Measurements from ENCODE around the gene CDR2.

The CDR2 gene

GRCh38 chr16:22323173-22323958 is 51.1 kb downstream of the CDR2 start:
- no peak for DNase-seq

GRCh38 chr16:22322741-22323140 is 51.7 kb downstream of the CDR2 start:
- DNase-seq: no peak

- no peak for DNase-seq
These were observed 52.4 kb downstream of the CDR2 start for GRCh38 chr16:22322021-22322471.

GRCh38 chr16:22321340-22322001 is 52.9 kb downstream of the CDR2 start:
- peak; percentile 3 for DNase-seq

GRCh38 chr16:22320572-22321339 is 53.7 kb downstream of the CDR2 start:
- no peak for DNase-seq

- DNase-seq: no peak
These were observed 55.6 kb downstream of the CDR2 start for GRCh38 chr16:22318690-22319358.

GRCh38 chr16:22317625-22318024 is 56.8 kb downstream of the CDR2 start:
- DNase-seq: no peak

- DNase-seq: no peak
These were observed 57.4 kb downstream of the CDR2 start for GRCh38 chr16:22317001-22317530.

- DNase-seq: no peak
These were observed 58.0 kb downstream of the CDR2 start for GRCh38 chr16:22316411-22316811.

- no peak for DNase-seq
These were observed 58.4 kb downstream of the CDR2 start for GRCh38 chr16:22315979-22316378.

GRCh38 chr16:22314661-22315626 is 59.5 kb downstream of the CDR2 start:
- no peak for DNase-seq

GRCh38 chr16:22313876-22314470 is 60.4 kb downstream of the CDR2 start:
- DNase-seq: no peak

- no peak for DNase-seq
These were observed 61.3 kb downstream of the CDR2 start for GRCh38 chr16:22312897-22313781.

GRCh38 chr16:22311520-22311919 is 62.9 kb downstream of the CDR2 start:
- DNase-seq: no peak

- no peak for DNase-seq
These were observed 65.4 kb downstream of the CDR2 start for GRCh38 chr16:22308824-22309520.

GRCh38 chr16:22307838-22308237 is 66.6 kb downstream of the CDR2 start:
- no peak for DNase-seq

GRCh38 chr16:22306788-22307187 is 67.6 kb downstream of the CDR2 start:
- DNase-seq: no peak

GRCh38 chr16:22304411-22304810 is 70.0 kb downstream of the CDR2 start:
- DNase-seq: no peak

- no peak for DNase-seq
These were observed 71.5 kb downstream of the CDR2 start for GRCh38 chr16:22302776-22303363.

Data from DMS79 (cell line).